Epithelial cell of proximal tubule (primary cell): ENCODE results near the gene SFR1. TPM values are rescaled to one million over a fixed set of nuclear protein-coding genes. Genes with fewer than 3 reads are reported as not detected.
A peak's percentile ranks its signal among the peaks of the same experiment; 100 is the strongest.

Source experiments
- DNase-seq: peaks from one replicate; pipeline ENCODE4 v3.0.0-alpha.2; 2011; ENCODE audit warnings: low read depth
- H3K4me3 ChIP-seq: 2 replicates; pipeline ENCODE4 v1.5.1; 2011; ENCODE audit warnings: low read depth, mild to moderate bottlenecking, low read length
- CTCF ChIP-seq: conservative IDR thresholded peaks from 2 replicates; pipeline ENCODE4 v1.5.1; 2012; ENCODE audit warnings: low read depth, mild to moderate bottlenecking, low read length
- total RNA-seq: library from RNA; depleted of rRNA; stranded (reverse); fragments of >200 nt; gene quantifications from 2 replicates; pipeline ENCODE4 v1.2.3, GENCODE V29; 2015

The SFR1 gene
- total RNA-seq, result 15.2 and 15.6 TPM in 2 replicates

- DNase-seq, result peak; percentile 72
- TF ChIP-seq CTCF, result peak; percentile 61
- H3K4me3 ChIP-seq, result peak within 1 kb of the TSS; percentile 85
Observed at GRCh38 chr10:104121485-104122224, at the start of gene SFR1. Gene SFR1, plus strand, starts transcription at chr10:104122171. Its CDS starts 13 bp downstream, at chr10:104122184.

GRCh38 chr10:104072786-104073185 is 49.2 kb upstream of the SFR1 start:
- peak; percentile 41 for DNase-seq
- TF ChIP-seq CTCF, result no peak
- no peak overlapping the region for H3K4me3 ChIP-seq

- H3K4me3 ChIP-seq, result no peak overlapping the region
- TF ChIP-seq CTCF, result no peak
- DNase-seq, result no peak
Observed at GRCh38 chr10:104074505-104074904, 47.5 kb upstream of the SFR1 start.

- H3K4me3 ChIP-seq, result no peak overlapping the region
- DNase-seq, result peak; percentile 50
- no peak for TF ChIP-seq CTCF
Observed at GRCh38 chr10:104076743-104077160, 45.2 kb upstream of the SFR1 start.

GRCh38 chr10:104077247-104077646 is 44.7 kb upstream of the SFR1 start:
- TF ChIP-seq CTCF, result no peak
- DNase-seq, result no peak
- no peak overlapping the region for H3K4me3 ChIP-seq

- no peak for DNase-seq
- TF ChIP-seq CTCF, result no peak
- no peak overlapping the region for H3K4me3 ChIP-seq
Observed at GRCh38 chr10:104077663-104078151, 44.3 kb upstream of the SFR1 start.

- TF ChIP-seq CTCF, result peak; percentile 75
- DNase-seq, result no peak
- H3K4me3 ChIP-seq, result no peak overlapping the region
Observed at GRCh38 chr10:104080762-104081161, 41.2 kb upstream of the SFR1 start.
